HG02938 (cell line): ENCODE results near the gene RNPS1.
"Not testable (repeated sequence)": the region's sequence is repeated elsewhere in the genome, so short reads cannot be mapped to it uniquely, and the experiment has no call there.

ENCODE experiments used
- ATAC-seq: cut with Tn5 transposase; IDR thresholded peaks from one replicate; pipeline ENCODE4 v1.9.1; 2021; ENCODE audit warnings: mild to moderate bottlenecking, moderate library complexity; ENCODE audit not compliant: unreplicated experiment

The RNPS1 gene

DNA sequence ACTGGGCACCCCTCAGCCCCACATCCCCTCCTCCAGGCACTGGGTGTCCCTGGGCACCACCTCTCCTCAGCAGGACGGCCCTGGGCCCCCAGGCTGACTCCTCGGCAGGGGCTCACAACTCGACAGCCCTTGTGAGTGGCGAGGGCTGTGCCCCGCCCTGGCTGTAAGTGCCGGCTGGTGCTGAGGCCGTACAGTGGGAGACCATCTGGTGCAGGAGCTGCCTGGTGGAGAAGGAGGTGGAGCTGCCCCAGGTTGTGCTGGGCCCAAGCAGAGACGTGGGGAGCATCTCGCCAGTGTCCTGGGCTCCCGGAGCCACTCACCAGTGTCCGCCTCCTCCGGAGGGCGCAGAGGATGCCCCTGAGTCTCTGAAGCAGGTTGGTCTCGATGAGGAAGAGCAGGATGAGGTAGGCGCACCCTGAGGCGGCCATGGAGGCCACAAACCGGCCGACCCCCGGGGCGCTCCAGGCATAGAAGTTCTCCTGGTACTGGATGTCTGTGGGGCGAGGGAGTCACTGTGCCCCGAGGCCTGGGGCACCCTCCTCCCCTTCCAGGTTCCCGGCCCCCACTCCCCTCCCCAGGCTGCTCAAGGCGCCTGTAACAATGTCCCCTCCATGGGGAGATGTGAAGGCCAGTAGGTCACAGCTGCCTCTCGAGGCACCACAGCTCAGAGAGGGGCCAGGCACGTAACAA is 15.1 kb upstream of the RNPS1 start:
- no peak for ATAC-seq

DNA sequence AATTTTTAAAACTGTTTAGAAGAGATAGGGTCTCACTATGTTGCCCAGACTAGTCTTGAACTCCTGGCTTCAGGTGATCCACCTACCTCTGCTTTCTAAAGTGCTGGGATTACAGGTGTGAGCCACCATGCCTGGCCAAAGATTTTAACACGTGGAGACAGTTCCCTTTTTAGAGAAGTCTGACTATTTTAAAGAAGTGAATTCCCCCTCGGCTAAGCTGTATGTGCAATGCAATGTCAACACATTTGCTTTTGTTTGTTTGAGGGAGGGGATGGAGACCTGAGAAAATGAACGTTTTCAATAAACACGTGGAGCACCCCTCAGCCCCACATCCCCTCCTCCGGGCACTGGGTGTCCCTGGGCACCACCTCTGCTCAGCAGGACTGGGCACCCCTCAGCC is 14.3 kb upstream of the RNPS1 start:
- ATAC-seq: no peak

DNA sequence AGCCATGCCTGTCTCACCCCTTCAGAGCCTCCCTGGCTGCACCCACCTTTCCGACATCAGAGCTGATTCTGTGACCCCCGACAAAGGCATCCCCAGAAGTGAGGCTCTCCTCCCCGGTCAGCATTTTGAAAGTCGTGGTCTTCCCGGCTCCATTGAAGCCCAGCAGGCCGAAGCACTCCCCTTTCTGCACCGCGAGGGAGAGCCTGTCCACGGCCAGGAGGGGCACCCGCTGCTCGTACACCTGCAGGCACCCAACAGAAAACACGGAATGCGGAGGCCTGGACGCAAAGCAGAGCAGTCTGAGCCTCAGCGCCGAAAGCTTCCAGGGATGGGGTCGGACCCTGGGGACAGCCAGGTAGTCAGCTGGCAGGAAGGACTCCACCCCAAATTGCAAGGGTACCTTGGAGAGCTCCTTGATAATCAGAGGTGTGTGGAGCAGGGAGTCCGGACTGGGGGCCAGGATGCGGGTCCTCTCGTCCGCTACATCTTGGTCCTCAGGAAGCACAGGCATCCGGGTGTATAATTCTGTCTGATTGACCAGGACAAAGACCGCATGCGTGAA is 13.1 kb upstream of the RNPS1 start:
- no peak for ATAC-seq

DNA sequence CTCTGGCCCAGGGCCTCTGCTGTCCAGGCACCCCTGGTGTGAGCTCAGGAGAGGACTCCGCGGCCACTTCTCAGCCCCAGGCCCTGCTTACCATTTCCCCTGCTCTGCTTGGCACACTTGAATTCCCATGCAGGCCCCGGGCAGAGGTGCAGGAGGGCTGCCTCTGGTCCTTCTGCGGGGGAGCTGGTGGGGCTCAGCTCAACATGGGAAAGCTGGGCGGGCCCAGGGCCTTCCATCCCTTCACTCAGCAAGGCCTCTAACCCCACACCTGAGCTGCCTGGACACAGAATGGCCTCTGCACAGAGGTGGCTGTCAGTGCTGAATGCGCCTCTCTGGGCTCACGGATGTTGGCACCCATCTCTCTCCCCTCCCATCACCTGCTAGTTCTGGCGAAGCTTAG is 12.5 kb upstream of the RNPS1 start:
- no peak for ATAC-seq

DNA sequence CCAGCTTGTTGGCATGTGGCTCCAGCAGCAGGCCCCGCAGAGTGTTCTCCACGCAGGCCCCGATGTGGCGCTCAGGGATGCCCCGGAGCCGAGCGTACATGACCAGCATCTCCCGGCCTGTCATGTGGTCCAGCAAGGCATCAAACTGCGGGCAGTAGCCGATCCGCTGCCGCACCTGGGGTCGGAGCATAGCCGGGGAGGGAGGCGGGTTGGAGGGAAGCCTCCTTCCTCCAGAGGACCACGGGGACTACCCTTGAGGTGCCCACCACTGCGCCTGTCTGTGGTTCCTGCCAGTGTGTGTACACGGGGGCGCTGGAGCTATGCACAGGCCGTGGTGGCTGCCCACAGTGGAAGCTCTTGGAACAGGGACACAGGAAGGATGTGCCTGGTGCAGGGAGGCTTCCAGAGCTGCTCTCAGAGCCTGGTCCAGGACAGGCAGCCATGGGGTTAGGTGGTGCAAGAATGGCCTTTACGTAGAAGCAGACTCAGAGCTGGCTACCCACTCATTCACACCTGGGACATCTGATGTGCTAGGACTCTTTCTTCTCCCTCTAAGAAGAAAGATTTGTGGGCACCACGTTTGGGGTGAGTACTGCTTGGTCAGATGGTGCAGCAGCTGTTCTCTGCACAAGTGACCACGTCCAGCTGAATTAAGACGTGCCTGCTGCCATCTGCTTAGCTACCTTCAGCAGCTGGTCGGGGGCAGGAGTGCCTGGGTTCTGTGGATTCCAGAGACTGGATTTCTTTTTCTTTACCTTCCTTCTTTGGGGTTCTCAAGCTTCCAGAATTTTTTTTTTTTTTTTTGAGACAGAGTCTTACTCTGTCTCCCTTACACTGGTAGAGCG is 11.3 kb upstream of the RNPS1 start:
- ATAC-seq: no peak

DNA sequence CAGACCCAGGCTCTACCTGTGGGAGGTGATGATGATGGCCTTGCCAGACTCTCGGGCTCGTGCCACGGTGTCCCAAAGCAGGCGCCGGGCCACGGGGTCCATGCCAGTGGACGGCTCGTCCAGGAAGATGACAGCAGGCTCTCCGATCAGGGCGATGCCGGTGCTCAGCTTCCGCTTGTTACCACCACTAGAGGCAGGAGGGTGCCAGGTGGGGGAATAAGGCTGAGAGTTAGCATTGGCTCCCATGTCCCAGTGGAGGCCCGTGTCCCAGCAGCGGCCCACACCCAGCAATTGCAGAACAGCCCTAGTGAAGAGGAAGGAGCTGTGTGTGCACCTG is 10.3 kb upstream of the RNPS1 start:
- ATAC-seq: no peak

DNA sequence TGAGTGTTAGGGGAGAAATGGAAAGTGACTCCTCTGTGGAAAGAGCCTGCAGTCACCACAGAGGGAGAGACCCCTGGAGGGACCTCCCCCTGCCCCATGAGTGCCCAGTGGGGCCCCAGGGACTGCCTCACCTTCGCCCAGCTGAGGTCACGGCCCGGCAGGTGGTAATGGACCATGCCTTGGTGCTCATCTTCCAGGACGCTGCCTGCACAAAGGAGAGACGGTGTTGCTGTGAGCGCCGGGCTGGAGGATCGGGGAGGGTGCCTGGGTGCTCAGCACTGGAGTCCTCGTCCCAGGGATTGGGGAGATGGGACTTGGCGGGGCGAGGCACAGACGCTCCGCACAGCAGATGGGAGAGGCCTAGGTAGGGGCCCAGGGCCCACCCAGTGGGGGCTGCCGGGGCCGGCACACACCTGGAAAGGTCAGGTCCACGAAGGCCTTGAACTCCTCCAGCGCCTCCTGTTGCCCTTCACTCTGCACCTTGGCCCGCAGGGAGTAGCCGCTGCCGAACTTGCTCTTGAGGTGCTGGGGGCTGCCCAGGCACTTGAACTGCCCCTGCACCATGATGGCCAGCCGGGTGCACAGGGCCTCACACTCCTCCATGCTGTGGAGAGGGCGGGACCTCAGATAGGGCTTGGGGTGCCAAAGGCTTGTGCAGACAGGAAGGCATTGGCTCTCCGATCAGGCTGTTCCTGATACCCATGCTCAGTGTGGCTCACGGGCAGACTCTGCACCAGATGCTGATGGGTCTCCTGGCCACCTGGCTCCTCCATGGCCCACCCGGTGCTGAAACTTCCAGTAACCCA is 9.7 kb upstream of the RNPS1 start:
- ATAC-seq: no peak

DNA sequence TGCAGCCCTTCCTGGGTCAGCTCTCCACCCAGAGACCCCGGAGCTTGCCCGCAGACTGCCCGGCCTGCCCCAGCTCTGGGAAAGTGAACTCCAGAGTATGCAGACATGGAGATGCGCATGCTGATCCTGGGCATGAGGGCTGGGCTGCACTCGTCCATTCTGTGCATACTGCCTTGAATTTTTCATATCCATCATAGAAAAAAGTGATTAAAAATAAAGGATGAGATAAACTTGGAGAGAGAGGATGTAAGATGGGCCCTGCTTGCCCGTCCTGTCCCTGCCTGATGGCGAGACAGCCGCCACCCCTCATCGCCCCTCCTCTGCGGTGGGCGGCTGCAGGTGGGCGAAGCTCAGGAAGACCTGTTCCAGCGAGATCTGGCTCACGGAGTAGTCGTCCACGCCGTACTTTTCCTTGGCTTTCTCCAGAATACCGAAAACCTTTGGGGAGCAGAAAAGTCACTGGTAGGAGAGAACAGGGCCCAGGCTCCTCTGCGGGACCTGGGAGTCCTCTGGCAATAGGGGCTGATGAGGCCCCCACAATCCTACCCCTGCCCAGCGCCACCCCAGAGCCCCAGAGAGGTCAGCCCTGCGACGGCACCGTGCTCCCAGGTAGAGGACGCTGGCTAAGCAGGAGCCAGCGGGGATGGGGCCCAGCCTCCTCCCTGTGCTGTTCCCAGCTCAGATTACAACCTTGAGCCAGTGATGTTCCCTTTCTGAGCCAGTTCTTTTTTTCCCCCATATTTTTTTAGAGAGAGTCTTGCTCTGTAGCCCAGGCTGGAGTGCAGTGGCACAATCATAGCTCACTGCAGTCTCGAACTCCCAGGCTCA is 8.7 kb upstream of the RNPS1 start:
- ATAC-seq: no peak

DNA sequence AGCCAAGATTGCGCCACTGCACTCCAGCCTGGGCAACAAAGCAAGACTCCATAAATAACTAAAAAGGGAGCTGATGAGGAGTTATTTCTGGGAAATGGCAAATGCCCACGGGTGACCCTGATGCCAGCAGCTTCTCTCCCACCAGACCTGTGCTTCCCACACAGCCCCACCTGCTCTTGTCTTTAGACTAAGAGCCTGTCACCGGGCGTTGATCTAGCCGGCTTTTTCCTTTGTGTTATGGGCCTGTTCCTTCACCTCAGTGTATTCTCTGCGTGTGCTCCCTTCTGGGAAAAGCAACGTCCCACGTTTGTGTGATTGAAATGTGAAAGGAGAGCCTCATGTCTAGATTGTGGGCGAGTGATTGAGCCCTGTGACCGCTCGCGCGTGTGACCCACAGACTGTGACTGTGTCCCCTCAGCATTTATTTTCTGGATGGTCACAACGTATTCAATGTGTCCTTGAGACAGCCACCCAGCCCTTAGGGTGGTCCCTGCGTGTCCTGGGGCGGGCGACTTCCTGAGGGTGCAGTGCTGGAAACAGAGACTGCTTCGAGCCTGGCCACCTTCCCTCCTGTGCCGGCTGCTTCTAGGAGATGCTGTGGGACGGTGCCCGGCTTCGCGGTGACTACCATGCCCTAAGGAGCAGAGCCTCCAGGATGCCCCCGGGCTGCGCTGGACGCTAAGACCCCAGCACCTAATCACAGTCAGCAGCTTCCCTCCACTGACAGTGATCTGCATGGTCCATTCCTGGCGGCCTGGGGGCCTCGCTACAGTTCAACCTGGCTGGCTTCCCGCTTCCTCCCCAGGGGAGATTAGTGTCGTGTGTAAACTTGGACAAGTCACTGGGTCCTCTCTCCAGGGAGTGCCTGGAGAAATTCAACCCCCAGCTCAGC is 7.8 kb upstream of the RNPS1 start:
- ATAC-seq: no peak

DNA sequence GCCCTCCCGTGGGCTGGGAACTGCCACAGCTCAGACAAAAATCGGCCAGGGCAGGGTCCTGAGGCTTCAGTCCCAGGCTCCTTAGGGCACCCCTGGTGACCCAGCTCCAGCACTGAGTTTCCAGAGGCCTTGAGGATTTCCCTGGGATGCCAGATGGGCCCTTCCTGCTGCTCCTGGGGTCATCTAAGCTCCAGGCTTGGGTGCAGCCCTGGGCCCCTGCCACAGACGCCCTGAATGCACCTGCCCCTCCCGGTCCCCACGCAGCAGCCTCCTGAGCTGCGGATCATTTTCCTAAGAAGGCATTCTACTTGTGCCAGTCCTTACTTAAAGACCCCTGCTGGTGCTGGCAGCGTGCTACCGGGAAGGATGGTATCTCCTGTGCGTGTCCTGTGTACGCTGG is 6.0 kb upstream of the RNPS1 start:
- ATAC-seq: no peak

DNA sequence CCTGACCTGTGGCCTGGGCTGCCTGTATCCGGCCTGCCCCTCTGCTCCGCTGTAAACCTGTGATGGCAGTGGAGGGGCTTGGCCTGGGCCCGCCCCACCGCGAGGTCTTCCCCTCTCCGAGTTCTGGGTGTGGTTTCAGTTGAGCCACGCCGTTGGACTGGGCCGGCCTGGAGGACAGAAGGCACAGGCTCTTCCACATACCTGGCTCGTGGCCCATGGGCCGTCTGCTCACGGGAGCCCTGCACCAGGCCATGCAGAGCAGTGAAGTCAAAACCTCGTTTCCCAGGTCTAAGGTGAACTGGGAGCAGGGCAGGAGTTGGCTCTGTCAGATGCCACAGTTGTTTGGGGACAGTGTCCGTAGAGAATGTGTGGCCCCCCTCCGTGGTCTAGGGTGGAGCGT is 5.6 kb upstream of the RNPS1 start:
- no peak for ATAC-seq

DNA sequence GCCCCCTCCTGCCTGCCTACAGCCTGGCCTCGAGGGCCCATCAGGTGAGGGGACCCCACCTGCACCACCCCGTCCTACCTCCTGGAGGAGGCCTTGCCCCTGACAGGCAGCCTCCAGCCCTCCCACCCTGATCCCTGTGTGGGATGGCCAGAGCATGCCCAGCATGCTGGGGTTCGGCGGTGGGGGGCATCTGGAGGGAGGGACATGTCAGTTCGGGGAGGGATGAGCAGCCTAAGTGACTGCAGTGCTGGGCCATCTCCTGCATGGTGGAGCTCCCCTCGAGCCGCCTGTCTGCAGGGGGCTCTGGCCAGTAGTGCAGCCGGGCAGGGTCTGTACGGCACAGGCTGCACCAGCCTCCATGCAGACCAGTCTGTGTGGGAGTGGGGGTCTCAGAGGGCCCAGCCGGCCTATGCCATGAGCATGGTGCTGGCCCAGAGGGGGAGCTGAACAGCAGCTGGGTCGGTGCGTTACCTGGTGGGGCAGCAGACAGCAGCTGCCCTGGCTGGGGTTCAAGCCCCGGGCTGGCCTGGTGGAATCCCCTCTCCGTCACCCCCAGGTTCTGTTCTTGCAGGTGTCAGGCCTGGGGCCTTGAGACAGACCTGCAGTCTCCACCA is 4.0 kb upstream of the RNPS1 start:
- no peak for ATAC-seq

DNA sequence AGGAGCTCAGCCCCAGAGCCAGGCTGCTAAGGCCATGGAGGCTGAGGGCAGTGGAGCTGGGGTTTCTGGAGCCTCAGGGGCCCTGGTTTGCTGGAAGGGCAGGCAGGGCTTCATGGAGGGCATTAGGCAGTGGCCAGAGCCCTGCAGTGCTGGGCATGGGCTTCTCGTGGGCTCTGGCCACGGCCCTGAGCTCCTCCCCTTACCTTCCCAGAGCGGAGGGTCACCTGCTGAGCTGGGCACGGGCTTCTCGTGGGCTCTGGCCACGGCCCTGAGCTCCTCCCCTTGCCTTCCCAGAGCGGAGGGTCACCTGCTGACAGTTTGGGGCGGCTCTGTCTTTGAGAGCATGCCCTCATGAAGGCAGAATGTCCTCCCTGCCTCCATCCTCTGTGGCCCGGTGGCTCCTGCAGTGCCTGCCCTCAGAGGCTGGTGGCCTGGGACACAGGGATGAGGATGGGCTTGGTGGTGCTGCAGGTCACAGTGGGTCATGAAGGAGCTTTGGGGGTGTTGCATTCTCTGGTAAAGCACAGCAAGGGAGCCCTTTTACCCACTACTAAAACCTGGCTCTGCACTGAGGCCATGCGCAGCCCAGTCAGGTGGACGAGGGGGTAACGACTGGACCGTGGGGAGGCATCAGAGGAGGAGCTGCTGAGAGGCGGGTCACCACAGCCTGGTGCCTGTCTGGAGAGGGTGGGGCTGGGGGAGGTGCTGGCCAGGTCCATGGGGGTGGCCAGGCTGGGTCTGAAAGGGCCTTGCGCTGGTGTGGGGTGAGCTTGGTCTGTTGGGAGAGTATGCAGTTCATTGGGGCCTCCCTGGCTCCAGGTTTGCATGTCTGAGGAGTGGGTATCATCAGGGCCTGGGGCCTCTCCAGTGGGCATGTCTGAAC is 2.9 kb upstream of the RNPS1 start:
- no peak for ATAC-seq

DNA sequence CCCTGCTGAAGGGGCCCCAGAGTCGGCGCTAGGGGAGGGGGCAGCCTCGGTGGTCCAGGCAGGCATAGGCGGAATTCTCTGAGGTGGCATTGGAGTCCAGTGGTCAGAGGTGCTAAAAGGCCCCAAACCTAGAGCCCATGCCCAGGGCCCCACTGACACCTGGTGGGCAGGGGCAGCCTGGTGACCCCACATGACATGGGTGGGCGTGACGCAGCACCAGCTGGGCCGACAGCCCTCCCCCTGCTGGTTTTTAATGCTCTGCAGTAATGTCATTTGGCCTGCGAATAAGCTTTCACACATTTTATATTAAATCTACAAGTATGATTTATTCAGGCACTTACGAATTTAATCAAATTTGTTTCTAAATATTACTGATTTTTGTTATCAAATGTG is 2.1 kb upstream of the RNPS1 start:
- ATAC-seq: no peak

DNA sequence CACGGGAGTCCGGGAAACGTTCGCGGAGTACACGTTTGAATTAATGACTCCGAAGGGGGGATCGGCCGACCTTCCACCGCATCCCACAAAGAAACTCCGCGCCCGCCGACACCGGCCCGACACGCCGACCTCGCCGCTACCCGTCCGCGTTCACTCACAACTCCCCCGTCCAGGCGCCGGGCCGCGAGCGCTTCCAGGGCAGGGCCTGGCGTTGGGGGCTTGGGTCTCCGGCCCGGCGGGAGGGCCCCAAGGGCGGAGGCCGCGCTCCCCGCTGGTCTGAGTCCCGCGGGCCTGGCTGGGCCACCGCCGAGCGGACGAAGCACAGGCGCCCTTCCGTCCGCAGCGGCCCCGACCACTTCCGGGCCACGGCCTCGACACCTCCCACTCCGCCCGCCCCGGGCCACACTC is 417 bp downstream of the RNPS1 start:
- ATAC-seq: peak; percentile 59

DNA sequence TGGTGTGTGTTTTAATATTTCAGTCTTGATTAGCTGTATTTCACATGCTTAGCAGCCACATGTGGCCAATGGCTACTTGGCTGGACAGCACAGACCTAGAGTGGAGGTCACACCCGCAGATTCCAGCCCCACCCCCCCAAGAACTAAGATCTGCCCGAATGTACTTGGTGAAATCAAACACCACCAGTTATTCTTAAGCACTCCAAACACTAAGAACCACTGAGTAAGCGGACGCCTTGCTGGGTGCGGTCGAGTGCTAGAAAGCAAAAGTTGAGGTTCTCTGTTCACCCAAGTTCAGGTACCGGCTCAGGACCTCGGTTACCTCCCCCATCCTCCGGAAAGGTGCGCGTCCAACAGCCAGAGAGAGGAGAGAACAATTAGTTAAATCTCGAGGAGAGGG is 1.0 kb downstream of the RNPS1 start:
- ATAC-seq: not testable (repeated sequence)

DNA sequence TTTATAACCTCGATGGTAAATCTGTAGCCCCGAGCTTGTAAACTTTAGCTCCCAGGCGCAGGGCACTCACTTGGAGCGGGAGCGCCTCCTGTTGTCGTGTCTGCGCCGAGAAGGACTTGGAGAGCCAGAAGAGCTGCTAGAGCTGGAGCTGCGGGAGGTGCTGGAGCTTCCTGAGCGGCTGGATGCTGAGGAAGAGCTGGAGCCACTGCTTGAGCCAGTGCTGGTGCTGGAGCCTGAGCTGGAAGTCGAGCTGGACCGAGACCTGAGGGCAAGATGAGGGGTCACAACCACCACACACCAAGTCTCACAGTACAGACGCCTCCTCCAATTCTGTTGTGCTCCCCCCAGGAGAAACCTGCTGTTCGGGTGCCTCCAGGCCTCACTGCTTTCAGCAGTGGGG is 4.9 kb downstream of the RNPS1 start:
- ATAC-seq: not testable (repeated sequence)

DNA sequence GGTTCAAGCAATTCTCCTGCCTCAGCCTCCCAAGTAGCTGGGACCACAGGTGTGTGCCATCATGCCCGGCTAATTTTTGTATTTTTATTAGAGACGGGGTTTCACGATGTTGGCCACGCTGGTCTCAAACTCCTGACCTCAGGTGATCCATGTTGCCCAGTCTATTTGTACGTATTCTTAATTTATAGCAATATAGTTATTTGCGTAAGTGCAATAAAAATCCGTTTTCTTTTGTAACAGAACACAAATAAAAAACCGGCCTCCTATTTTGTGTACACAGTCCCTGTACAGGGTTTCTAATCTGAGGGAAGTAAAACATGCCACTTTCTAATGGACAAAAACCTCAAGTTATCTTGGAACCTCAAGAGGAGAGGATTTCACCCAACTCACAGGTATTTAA is 7.7 kb downstream of the RNPS1 start:
- no peak for ATAC-seq
